Measurements from ENCODE around the gene MIGA1.
"Not testable (repeated sequence)": the region's sequence is repeated elsewhere in the genome, so short reads cannot be mapped to it uniquely, and the experiment has no call there.

The MIGA1 gene

DNA sequence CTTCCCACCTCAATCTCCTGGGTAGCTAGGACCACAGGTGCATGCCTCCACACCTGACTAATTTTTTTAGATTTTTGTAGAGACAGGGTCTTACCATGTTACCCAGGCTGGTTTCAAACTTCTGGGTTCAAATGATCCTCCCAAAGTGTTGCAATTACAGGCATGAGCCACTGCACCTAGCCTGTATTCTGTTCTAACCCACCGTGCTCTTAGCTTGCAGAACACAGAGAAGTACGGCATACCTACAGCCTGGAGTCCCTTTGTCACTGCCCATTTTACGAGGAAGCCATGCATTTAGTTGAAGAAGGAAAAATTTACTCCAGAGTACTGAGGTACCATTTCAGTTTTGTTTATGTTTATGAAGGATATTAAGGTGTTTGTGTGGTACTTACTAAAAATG lies 79.3 kb downstream of the MIGA1 start:
- DNase-seq = no peak

DNA sequence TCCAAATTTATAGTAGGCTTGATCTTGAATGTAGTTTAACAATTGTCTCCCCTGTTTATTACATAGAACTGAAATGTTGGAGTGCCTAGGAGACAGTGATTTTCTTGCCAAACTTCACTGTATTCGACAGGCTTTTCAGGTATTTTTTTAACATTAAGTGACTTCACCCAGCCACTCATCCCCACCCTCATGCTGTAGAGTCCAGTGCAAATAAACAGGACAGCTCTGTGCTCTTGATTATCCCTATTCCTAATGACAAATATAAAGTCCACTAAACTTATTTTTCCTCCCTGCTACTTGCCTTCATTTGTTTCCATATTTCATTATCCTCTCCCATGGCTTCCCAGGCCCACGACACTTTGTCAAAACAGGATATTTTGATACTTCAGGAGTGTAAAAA lies 79.8 kb downstream of the MIGA1 start:
- DNase-seq = no peak

GRCh38 chr1:77866296-77866695 lies 86.8 kb downstream of the MIGA1 start:
- no peak for DNase-seq

GRCh38 chr1:77872645-77873044 lies 93.2 kb downstream of the MIGA1 start:
- no peak for DNase-seq

- DNase-seq = no peak
These were observed 94.0 kb downstream of the MIGA1 start for GRCh38 chr1:77873461-77873860.

GRCh38 chr1:77874804-77875445 lies 95.5 kb downstream of the MIGA1 start:
- DNase-seq = no peak

GRCh38 chr1:77876884-77877283 lies 97.4 kb downstream of the MIGA1 start:
- no peak for DNase-seq

- DNase-seq = no peak
These were observed 101.6 kb downstream of the MIGA1 start for GRCh38 chr1:77881061-77881460.

DNA sequence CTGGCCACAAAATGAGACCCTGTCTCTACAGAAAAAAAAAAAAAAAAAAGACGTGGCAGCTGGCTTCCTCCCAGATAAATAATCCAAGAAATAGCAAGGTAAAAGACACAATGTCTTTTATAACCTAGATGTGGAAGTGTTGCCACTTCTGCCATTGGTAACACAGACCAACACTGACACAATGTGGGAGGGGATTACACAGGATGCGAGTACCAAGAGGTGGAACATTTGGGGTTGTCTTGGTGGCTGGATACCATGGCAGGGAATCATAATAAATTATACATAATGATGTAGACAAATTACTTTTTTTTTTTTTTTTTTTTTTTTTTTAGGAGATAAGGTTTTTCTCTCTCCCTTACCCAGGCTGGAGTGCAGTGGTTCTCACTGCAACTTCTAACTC lies 103.0 kb downstream of the MIGA1 start:
- DNase-seq = no peak

- no peak for DNase-seq
These were observed 108.8 kb downstream of the MIGA1 start, which contains the start of gene NEXN for GRCh38 chr1:77888081-77888780. NEXN (plus strand) TSS chr1:77888624; CDS start chr1:77916107, 27,483 bp downstream.

GRCh38 chr1:77888781-77889642 lies 109.6 kb downstream of the MIGA1 start:
- DNase-seq = no peak

- DNase-seq = no peak
These were observed 110.2 kb downstream of the MIGA1 start for GRCh38 chr1:77889671-77890070.

GRCh38 chr1:77891200-77891599 lies 111.8 kb downstream of the MIGA1 start:
- no peak for DNase-seq

DNA sequence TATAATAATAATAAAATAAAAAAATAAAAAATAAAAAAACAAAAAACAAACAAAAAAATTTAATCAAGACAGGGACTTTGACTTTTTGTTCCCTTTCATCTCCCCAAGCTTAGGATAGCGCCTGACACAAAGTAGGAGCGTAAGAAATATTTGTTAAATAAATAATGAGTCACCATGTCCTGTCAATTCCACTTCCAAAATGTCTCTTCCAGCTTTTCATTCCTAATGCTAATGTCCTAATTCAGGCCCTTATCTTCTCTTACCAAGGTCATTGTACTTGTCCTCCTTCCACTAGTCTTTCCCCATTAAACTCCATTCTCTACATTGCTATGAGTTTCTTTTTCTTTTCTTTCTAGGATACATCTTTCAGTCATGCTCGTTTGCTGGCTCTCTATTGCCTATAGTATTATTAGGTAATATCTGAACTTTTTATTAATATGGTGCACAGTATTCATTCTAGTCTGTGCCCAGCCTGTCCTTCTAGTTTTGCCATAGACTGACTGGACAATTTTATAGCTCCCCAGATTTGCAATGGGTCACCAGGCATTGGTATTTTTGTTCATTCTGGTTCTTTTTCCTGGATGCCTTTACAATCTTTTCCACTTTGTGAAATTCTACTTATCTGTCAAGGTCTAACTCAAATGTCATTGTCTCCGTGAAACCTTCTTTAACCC lies 120.3 kb downstream of the MIGA1 start:
- no peak for DNase-seq

DNA sequence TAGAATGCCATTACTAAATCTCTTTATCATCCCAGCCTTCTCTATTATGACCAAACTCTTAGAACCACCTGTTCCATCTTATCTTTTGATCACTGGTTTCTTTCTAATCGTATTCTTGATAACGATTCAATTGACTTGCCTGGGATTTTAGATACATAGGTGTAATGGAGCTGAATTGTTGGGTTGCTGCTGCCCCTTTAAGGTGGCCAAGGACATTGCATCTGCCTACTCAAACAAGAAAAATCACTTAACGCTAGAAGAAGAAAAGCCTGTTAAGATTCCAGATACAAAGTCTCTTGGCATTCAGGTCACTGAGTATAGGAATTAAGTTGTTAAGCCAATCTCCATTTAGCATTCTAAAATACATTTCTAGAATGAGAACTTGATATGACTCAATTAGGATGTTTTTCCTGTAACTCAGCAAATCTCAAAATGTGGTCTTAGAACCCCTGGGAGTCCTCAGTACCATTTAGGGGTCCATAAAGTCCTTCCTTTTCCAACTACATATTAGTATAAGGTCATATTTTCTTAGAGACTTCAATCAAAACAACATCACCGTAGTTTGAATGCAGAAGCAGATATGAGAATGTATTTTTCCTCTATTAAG lies 121.3 kb downstream of the MIGA1 start:
- peak; percentile 11 for DNase-seq

- no peak for DNase-seq
These were observed 126.2 kb downstream of the MIGA1 start for GRCh38 chr1:77905603-77906002.

GRCh38 chr1:77906019-77906545 lies 126.6 kb downstream of the MIGA1 start:
- DNase-seq = no peak

GRCh38 chr1:77906624-77907023 lies 127.2 kb downstream of the MIGA1 start:
- DNase-seq = no peak

GRCh38 chr1:77910116-77910515 lies 130.7 kb downstream of the MIGA1 start:
- DNase-seq = no peak

GRCh38 chr1:77918918-77919317 lies 139.5 kb downstream of the MIGA1 start:
- DNase-seq = not testable (repeated sequence)

GRCh38 chr1:77925518-77925917 lies 146.1 kb downstream of the MIGA1 start:
- DNase-seq = no peak

DNA sequence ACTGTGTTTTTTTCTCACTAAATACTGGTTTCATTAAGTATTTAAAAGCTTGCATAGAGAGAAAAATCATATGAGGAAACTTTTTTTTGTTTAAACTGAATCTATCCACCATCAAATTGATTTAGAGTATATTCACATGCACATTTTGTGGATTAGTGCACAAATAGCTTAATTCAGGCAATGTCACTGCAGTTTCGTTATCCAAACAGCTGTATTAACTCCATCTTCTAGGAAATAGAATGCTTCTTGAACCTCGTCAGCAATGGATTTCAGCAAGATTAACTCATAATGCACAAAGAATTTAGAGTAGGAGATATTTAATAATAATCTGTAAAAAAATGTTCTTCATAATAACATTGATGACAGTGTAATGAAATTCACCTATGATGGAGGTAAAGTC lies 146.5 kb downstream of the MIGA1 start:
- DNase-seq = no peak

All from NCI-H2171 (cell line).